Forelimb muscle (tissue), 1 donor: ENCODE data around the gene VAV2. TPM values are rescaled to one million over a fixed set of nuclear protein-coding genes. Genes with fewer than 3 reads are reported as not detected.
"Not testable (repeated sequence)": the region's sequence is repeated elsewhere in the genome, so short reads cannot be mapped to it uniquely, and the experiment has no call there.

ENCODE experiments used
- DNase-seq: peaks from one replicate; pipeline ENCODE4 v3.0.0-alpha.2; 2013; ENCODE audit warnings: low read depth
- polyA plus RNA-seq: library from polyadenylated mRNA; unstranded; fragments of 120-200 nt; gene quantifications from one replicate; pipeline ENCODE4 v1.2.1, GENCODE V29; 2013; ENCODE audit not compliant: insufficient read length

Gene VAV2
- polyA plus RNA-seq, 1 donor: 13.5 TPM

- DNase-seq: no peak
Observed at GRCh38 chr9:133769511-133770075, 222.5 kb downstream of the VAV2 start.

DNA sequence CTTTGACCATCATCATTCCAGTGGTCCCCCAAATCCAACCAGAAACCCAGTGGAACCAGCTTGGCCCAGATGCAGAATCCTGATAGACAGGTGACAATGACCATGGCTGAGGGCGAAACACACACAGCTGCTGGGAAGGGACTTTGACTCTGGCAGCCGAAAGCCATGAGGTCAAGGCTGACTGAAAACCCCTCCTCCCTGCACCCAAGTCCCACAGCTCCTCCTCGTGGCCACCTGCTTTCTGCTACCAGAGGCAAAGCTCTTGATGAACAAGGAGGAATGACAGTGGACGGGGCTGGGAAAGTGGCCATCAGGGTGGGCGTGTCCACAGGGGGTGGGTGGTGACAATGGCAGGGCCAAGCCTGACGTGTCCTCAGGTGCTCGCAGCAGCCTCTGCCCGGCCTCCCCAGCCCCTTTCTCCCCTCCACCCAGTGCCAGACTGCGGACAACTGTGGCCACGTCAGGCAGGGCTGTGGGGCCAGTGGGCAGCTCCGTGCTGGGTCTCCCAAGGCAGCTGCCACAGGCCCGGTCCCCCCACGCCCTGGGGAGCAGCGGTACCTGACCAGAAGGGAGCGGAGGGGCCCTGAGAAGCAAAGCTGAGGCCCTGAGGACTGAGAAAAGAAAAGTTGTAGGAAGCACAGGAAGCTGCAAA lies 223.1 kb downstream of the VAV2 start:
- DNase-seq: no peak

DNA sequence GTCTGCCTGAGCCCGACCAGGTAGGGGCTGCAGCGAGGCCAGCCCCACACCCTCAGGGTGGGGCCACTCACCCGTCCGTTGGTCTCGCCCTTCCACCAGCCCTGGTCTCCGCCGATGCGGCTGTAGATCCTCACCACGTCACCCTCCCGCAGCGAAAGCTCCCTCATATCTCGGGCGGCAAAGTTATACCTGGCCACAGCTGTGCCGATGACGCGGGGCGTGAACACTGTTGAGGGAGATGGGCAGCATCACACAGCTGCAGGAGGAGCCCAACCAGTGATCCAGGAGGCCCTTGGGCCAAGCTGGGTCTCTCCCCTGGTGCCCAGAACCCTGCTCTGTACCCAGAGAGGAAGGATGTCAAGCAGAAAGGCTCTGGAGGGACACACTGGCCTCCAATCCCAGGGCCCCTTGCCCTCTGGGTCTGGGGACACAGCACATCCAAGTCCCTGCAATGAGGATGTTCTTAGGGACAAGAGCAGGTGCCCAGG lies 223.7 kb downstream of the VAV2 start:
- no peak for DNase-seq

DNA sequence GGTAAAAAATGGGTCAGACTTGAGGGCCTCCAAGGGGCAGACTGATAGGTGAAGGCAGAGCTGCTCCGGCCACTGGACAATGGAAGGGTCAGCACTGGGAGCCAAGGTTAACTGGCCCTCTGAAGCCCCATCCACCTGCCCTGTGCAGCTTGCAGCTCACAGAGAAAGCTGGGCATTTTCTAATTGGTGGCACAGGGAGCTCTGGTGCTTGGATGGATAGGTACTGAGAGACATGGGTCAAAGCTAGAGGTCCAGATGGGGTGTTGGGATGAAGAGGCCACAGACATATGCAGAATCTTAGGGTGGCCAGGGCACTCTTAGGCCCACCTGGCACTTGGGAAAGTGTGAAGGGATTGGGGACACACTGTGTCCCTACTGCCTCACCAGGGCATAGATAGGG lies 224.5 kb downstream of the VAV2 start:
- DNase-seq: no peak

GRCh38 chr9:133767008-133767407 lies 225.1 kb downstream of the VAV2 start:
- no peak for DNase-seq

DNA sequence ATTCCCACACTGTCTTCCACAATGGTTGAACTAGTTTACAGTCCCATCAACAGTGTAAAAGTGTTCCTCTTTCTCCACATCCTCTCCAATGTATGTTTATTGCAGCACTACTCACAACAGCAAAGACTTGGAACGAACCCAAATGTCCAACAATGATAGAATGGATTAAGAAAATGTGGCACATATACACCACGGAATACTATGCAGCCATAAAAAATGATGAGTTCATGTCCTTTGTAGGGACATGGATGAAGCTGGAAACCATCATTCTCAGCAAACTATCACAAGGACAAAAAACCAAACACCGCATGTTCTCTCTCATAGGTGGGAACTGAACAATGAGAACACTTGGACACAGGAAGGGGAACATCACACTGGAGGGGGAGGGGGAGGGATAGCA lies 225.9 kb downstream of the VAV2 start:
- not testable (repeated sequence) for DNase-seq

- DNase-seq: no peak
Observed at GRCh38 chr9:133763272-133764183, 228.6 kb downstream of the VAV2 start.

DNA sequence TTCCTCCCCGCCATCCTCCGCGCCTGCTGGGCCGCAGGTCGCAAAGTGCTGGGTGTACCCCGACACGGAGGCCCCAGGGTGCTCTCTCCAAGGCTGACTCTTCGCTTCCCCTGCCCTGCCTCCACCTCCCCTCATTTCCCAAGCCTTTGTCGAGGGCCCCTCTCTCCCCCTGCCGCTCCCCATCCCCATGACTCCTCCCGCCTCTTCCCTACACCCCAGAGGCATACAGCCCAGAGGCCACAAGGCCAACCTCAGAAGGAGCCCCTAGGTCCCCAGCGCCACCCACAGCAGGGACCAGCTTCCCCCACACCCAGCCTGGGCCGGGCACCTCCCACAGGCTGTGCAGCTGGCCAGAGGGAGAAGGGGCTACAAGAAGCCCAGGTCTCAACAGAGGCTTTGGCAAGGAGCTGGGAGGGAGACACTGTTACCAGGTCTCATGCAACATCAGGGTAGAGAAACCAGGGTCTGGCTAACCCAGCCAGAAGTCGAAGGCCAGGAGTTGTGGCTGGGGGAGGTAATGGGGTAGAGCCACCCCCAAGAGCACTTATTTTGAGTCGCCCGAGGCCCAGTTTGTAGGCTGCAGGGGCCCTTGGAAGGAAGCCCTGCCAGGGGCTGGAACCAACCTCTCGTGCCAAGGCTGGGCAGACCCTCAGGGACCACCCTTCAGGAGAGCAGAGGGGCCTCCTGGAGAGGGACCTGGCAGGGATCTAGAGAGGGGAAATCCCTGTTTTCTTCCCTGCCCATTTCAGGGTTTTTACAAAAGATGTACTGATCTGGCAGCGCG lies 229.4 kb downstream of the VAV2 start:
- DNase-seq: no peak

GRCh38 chr9:133761641-133762248 lies 230.4 kb downstream of the VAV2 start:
- DNase-seq: no peak

DNA sequence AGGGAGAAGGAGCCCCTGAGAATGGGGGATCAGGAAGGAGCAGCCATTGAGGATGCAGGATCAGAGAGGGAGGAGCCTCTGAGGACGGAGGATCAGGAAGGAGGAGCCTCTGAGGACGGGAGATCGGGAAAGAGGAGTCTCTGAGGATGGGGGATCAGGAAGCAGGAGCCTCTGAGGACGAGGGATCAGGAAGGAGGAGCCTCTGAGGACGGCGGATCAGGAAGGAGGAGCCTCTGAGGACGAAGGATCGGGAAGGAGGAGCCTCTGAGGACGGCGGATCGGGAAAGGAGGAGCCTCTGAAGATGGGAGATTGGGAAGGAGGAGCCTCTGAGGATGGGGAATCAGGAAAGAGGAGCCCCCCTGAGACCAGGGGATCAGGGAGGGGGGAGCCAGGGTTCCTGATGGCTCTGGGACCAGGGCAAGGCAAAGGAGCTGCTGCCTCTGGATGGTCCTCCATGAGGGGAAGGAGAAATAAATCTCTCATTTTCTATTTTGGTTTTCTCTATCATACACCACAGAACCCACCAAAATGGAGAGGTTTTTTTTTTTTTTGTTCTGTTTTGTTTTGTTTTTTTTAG lies 231.3 kb downstream of the VAV2 start:
- no peak for DNase-seq

GRCh38 chr9:133759946-133760345 lies 232.2 kb downstream of the VAV2 start:
- no peak for DNase-seq

DNA sequence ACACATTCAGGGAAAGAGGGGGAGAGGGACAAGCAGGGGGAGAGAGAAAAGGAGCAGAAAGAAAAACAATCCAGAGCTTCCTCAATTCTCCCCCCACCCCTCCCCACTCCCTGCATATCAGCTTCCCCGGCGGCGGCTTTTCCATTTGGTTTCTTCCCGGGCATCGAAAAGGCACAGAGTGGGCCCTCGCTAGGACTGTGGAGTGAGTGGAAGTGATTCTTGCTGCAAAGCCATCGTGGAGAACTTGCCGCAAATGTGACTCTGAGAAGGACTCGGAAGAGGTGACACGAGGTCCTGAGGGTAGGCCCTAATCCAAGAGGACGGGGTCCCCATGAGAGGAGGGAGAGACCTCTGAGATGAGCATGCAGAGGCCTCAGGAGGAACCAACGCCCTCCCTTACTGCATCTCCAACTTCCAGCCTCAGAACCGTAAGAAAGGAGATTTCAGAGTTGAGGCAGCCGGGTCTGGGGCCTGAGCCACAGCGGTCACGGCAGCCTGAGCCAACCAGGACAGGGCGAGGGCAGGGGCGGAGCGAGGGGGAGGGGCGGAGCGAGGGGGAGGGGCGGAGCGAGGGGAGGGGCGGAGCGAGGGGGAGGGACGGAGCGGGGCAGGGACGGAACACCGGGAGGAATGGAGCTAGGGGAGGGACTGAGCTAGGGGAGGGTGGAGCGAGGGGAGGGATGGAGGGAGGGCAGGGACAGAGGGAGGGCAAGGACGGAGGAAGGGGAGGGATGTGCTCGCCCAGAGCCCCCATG lies 232.8 kb downstream of the VAV2 start:
- DNase-seq: no peak

DNA sequence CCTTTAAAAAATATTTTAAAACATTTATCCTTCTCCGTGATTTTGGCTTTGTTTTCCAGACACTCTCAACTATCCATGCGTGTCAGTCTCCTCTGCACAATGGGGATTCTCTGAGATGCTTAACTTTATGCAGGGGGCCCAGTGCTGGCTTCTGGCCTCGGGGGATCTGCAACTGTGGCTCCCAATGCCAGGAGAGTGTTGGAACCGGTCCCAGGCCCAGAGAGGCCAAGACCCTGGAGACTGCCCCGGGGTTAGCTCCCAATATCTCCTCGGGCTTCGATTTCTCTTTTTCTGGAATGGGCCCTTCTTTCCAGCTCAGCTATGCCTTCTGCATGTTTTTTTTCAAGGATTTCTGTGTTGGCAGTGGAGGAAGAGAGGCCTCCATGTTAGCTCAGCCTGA lies 233.9 kb downstream of the VAV2 start:
- no peak for DNase-seq

- no peak for DNase-seq
Observed at GRCh38 chr9:133754688-133755227, 237.4 kb downstream of the VAV2 start.

DNA sequence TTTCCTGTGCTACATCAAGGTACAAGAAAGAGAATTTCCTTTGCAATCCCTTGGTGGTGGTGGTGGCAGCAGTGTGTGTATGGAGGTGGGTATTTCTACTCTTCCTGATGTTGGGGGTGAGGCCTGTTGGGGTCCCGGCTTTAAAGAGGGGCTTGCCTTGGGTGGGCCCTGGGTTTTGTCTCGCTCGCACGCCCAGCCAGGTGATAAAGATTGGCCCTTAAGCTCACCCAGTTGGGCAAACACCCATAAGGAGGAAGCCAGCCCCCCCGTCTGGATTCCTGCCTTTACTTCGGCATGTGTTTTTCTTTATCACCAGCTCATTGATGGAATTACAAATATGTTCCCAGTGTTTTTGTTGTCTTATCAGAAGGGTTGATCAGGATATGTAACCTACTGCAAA lies 237.9 kb downstream of the VAV2 start:
- DNase-seq: no peak

- no peak for DNase-seq
Observed at GRCh38 chr9:133752739-133753446, 239.2 kb downstream of the VAV2 start.

DNA sequence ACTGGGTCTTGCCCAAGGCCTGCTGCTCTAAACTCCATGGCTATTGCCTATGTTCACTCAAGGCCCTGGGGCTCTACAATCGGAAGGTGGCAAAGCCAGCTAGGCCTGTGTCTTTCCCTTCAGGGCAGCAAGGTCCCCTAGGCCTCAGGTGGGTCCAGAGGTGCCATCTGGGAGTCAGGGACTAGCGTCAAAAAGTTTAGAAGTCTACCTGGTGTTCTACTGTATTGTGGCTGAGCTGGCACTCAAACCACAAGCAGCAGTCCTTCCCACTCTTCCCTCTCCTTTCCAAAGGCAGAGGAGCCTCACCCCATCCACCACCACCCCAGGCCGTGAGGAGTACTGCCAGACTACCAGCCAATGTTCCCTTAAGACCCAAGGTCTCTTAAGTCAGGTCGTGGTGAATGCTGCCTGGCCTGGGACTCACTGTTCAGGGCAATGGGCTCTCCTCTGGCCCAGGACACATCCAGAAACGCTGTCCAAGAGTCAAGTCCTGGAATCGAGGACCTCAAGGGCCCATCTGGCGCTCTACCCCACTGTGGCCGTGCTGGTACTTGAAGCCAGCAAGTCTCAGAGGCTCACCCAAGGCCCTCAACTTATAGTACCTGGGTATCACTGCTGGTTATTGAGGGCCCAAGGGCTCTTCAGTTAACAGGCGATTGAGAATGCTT lies 241.0 kb downstream of the VAV2 start:
- DNase-seq: no peak

DNA sequence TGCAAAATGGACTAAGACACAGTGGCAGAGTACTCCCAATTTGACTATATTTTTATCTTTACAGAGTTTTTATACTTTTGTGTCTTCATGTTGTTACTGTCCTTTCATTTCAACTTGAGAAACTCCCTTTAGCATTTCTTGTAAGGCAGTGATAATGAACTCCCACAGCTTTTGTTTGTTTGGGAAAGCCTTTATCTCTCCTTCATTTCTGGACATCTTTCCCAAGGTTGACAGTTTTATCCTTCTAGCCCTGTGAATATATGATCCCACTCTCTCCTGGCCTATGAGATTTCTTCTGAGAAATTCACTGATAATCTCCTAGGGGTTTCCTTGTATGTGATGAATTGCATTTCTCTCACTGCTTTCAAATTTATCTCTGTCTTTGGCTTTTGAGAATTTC lies 244.8 kb downstream of the VAV2 start:
- no peak for DNase-seq

DNA sequence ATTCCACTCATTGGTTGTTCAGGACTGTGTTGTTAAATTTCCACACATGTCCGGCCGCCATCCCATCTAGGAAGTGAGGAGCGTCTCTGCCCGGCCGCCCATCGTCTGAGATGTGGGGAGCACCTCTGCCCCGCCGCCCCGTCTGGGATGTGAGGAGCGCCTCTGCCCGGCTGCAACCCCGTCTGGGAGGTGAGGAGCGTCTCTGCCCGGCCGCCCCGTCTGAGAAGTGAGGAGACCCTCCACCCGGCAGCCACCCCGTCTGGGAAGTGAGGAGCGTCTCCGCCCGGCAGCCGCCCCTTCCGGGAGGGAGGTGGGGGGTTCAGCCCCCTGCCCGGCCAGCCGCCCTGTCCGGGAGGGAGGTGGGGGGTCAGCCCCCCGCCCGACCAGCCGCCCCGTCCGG lies 247.6 kb downstream of the VAV2 start:
- not testable (repeated sequence) for DNase-seq
